GM23338 (cell line): Measurements from ENCODE around the gene OR2J3.

ENCODE experiments used
- CREB1 ChIP-seq: fragments of 250-450 bp; sonication (Bioruptor Pico); IDR thresholded peaks from 2 replicates; pipeline ENCODE4 v1.5.0; 2020; ENCODE audit warnings: low read depth, mild to moderate bottlenecking, moderate library complexity
- CTCF ChIP-seq, 2 experiments: fragments of 200-600 bp in 1 of 2; sonication (generic) in 1 of 2; conservative IDR thresholded peaks; 2 replicates each; pipeline versions ENCODE4 v1.5.1 to v1.6.1; 2016 to 2017; ENCODE audit warnings: antibody characterized with exemption in 2 of 2, low read depth in 2 of 2, mild to moderate bottlenecking in 2 of 2, moderate library complexity in 1 of 2
- ETS1 ChIP-seq: IDR thresholded peaks from 2 replicates; pipeline ENCODE4 v1.6.1; 2016; ENCODE audit warnings: antibody characterized with exemption
- EZH2 ChIP-seq: fragments of 200-600 bp; sonication (generic); IDR thresholded peaks from one replicate; pipeline ENCODE4 v1.8.0; 2017; ENCODE audit warnings: antibody characterized with exemption, mild to moderate bottlenecking, low read depth; ENCODE audit not compliant: unreplicated experiment
- EZH2phosphoT487 ChIP-seq: fragments of 200-600 bp; sonication (generic); IDR thresholded peaks from one replicate; pipeline ENCODE4 v1.8.1; 2018; ENCODE audit warnings: antibody characterized with exemption; ENCODE audit not compliant: unreplicated experiment
- NANOG ChIP-seq: IDR thresholded peaks from 2 replicates; pipeline ENCODE4 v1.6.1; 2016; ENCODE audit warnings: antibody characterized with exemption, borderline replicate concordance
- POLR2AphosphoS5 ChIP-seq: IDR thresholded peaks from 2 replicates; pipeline ENCODE4 v1.6.1; 2016; ENCODE audit warnings: antibody characterized with exemption, low read depth
- REST ChIP-seq: IDR thresholded peaks from one replicate; pipeline ENCODE4 v1.6.1; 2018; ENCODE audit warnings: antibody characterized with exemption; ENCODE audit not compliant: unreplicated experiment
- STAT1 ChIP-seq: IDR thresholded peaks from one replicate; pipeline ENCODE4 v1.6.1; 2016; ENCODE audit warnings: antibody characterized with exemption; ENCODE audit not compliant: unreplicated experiment
- ZNF462 ChIP-seq: fragments of 250-450 bp; sonication (Bioruptor Pico); IDR thresholded peaks from 2 replicates; pipeline ENCODE4 v1.5.0; 2020; ENCODE audit warnings: mild to moderate bottlenecking, moderate library complexity

- TF ChIP-seq CTCF (conservative IDR thresholded peaks at IDR 0.05; ENCODE audit: low read depth in 2 of 2) (no peak), ZNF462 (no peak), CREB1 (CRISPR knock-in tag) (no peak), EZH2phosphoT487 (no peak), REST (no peak), POLR2AphosphoS5 (no peak), EZH2 (no peak), ETS1 (no peak), NANOG (no peak), STAT1 (no peak)
Observed at GRCh38 chr6:29097803-29098202, 10.1 kb upstream of the OR2J3 start.
